HG02885 (cell line): ENCODE results near the gene TARS3.

Experiments used
- ATAC-seq: cut with Tn5 transposase; IDR thresholded peaks from one replicate; pipeline ENCODE4 v1.9.1; 2021; ENCODE audit warnings: mild to moderate bottlenecking; ENCODE audit not compliant: unreplicated experiment, poor library complexity

TARS3 gene

DNA sequence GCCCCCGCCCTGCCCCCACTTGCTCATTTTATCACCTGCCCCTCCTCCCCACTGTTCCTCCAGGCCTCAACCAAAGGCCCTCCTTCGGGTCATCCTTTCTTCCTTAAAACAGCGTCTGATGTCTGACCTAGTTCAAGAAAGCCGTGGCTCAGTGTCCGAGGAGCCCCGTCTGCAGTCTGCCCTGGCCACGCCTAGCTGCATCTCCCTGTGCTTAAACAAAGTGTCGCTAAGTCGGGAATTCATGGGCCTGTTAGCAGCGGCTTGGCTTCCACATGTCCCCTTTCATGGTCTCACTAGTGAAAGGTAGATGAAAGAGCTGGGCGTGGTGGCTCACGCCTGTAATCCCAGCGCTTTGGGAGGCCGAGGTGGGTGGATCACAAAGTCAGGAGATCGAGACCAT, 113.3 kb downstream of the TARS3 start:
- ATAC-seq = no peak

GRCh38 chr15:101610611-101611000, 113.7 kb downstream of the TARS3 start:
- no peak for ATAC-seq

GRCh38 chr15:101609742-101610610, 114.3 kb downstream of the TARS3 start:
- no peak for ATAC-seq

DNA sequence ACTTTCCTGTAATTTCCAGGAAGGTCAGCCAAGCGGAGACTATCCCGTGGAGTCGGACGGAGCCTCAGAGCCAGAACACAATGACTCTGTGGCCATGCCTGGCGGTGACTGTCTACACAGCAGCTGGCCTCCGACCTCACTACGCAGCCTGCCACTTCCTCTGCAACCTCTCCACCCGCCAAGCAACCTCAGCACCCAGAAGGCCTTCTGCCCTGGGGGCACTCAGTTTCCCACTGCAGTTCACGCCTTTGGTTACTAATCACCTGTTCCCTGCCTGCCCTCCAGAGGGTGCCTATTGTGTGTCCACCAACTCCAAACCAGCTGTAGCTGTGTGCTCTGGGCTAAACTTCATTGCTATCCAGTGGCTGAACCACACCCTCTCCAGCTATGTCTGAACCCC, 116.1 kb downstream of the TARS3 start:
- ATAC-seq = no peak

DNA sequence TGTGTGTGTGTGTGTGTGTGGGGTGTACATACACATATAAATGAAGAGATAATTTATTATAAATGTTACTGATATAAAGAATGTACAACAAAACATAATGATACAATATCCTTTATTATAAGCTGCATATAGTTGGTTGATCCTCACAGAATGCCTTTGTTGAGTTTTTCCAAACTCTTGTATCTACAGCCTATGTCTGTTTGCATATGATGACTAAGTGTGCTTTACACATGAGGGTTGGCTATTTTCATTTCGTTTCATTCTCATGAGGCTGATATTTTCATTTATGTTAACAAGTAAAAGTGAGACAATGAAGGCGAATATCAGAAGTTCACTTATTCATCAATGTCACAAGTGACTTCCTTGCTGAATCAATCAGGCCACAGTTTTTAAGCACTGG, 117.2 kb downstream of the TARS3 start:
- ATAC-seq = no peak

- ATAC-seq = no peak
Observed at GRCh38 chr15:101604124-101604874, 120.0 kb downstream of the TARS3 start.
